ENCODE data around the gene GRM4. TPM values are rescaled to one million over a fixed set of nuclear protein-coding genes. Genes with fewer than 3 reads are reported as not detected.

GRM4 gene
- total and polyA plus RNA-seq, 4 donors: 2.8 to 22.1 (median 15.2) TPM

DNA sequence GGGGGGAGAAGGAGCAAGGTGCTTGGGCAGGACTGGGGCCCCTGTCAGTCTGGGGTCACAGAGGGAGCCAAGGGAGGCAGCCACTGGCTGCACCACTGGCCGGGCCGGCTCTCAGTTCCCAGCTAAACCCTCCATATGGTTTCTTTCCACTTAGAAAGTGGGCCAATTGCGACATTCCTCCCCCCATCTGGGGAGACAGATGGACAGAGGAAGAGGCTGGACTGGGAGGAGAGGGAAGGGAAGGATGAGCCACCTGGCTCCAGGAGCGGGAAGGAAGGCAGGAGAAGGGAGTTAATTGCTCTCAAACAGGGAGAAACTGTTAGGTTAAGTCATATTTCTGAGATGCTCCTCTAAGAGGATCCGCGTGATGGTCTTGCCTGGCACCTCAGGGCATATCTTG lies 82.2 kb downstream of the GRM4 start:
- H3K9me3 ChIP-seq (ENCODE audit: control insufficient read depth, insufficient read depth, low read length): no peaks in the 10 kb centered on the region
- H3K4me3 ChIP-seq (ENCODE audit: low read depth, low read length): no peak overlapping the region
- H3K27me3 ChIP-seq (ENCODE audit: control insufficient read depth, insufficient read depth, low read length): peaks cover 3% of the 10 kb centered on the region
- H3K4me1 ChIP-seq (ENCODE audit: control insufficient read depth, insufficient read depth, low read length): peaks cover 22% of the 10 kb centered on the region
- peak in 1 of 6 donors; percentile 74 for DNase-seq (ENCODE audit: low read depth in 4 of 6, low spot score in 6 of 6)
- H3K36me3 ChIP-seq (ENCODE audit: control insufficient read depth, insufficient read depth, low read length): peaks cover 25% of the 10 kb centered on the region
- H3K27ac ChIP-seq (ENCODE audit: low read depth, low read length): no peak overlapping the region
- 70% methylated on average over 5 of the region's 6 CpGs for WGBS (ENCODE audit: insufficient coverage)

DNA sequence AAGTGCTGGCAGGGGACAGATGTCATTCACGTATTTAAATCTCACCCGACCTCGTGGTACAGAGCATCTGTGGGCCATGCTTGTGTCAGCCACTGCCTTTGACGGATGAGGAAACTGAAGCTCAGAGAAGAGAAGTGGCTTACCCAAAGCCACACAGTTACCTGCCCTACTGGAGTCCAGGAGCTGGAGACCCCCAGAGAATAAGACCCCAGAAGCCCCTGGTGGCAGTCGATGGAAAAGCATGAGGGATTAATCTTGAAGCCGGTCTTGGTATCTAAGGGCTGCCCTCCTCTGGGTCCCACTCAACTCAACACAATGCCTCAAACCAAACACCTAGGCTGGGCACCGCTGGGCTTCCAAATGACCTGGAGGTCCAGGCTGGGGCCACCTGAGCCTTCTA lies 83.1 kb downstream of the GRM4 start:
- no peak overlapping the region for H3K27ac ChIP-seq (ENCODE audit: low read depth, low read length)
- no peak for DNase-seq (ENCODE audit: low read depth in 4 of 6, low spot score in 6 of 6)
- no peak overlapping the region for H3K4me3 ChIP-seq (ENCODE audit: low read depth, low read length)
- peaks cover 3% of the 10 kb centered on the region for H3K27me3 ChIP-seq (ENCODE audit: control insufficient read depth, insufficient read depth, low read length)
- peaks cover 30% of the 10 kb centered on the region for H3K36me3 ChIP-seq (ENCODE audit: control insufficient read depth, insufficient read depth, low read length)
- WGBS (ENCODE audit: insufficient coverage): 73% methylated on average over 5 of the region's 7 CpGs
- peaks cover 23% of the 10 kb centered on the region for H3K4me1 ChIP-seq (ENCODE audit: control insufficient read depth, insufficient read depth, low read length)
- no peaks in the 10 kb centered on the region for H3K9me3 ChIP-seq (ENCODE audit: control insufficient read depth, insufficient read depth, low read length)

DNA sequence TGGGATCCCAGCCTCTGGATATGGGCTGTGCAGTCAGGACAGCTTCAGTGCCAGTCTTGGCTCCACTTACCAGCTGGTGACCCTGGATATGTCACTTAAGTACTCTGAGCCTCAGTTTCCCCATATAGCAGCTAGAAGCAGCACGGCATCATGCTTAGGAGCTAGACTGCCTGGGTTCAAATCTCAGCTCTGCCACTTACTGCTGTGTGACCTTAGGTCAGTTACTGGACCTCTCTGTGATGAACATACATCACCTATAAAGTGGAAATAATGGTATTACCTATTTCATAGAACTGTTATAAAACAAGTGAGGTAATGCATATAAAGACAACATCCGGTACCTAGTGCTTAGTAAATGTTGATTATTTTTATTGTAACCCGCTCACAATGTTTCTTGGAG lies 83.7 kb downstream of the GRM4 start:
- H3K9me3 ChIP-seq (ENCODE audit: control insufficient read depth, insufficient read depth, low read length): no peaks in the 10 kb centered on the region
- H3K27ac ChIP-seq (ENCODE audit: low read depth, low read length): no peak overlapping the region
- no peak overlapping the region for H3K4me3 ChIP-seq (ENCODE audit: low read depth, low read length)
- peaks cover 3% of the 10 kb centered on the region for H3K27me3 ChIP-seq (ENCODE audit: control insufficient read depth, insufficient read depth, low read length)
- H3K4me1 ChIP-seq (ENCODE audit: control insufficient read depth, insufficient read depth, low read length): peaks cover 23% of the 10 kb centered on the region
- WGBS (ENCODE audit: insufficient coverage): no CpG with 5 or more reads among the region's 3 CpGs
- H3K36me3 ChIP-seq (ENCODE audit: control insufficient read depth, insufficient read depth, low read length): peaks cover 32% of the 10 kb centered on the region
- no peak for DNase-seq (ENCODE audit: low read depth in 4 of 6, low spot score in 6 of 6)

DNA sequence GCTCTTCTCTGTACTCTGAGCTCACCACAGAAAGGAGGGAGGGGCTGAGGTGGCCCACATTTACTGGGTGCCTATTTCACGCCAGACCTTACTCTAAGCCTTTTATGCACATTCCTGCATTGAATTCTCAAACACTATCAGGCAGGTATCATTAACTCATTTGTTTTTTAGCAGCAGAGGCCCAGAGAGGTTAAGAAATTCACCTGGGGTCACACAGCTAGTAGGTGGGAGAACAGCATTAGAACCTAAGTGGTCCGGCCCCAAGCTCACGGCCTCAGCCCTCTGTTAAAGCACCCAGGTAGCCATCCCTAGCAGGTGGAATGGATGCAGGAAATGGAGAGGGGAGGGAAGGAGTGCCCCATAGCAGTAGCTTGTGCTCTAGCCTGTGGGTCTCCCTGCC lies 84.5 kb downstream of the GRM4 start:
- H3K4me3 ChIP-seq (ENCODE audit: low read depth, low read length): no peak overlapping the region
- 100% methylated on average over 2 of the region's 3 CpGs for WGBS (ENCODE audit: insufficient coverage)
- H3K9me3 ChIP-seq (ENCODE audit: control insufficient read depth, insufficient read depth, low read length): no peaks in the 10 kb centered on the region
- no peak overlapping the region for H3K27ac ChIP-seq (ENCODE audit: low read depth, low read length)
- peaks cover 30% of the 10 kb centered on the region for H3K4me1 ChIP-seq (ENCODE audit: control insufficient read depth, insufficient read depth, low read length)
- H3K27me3 ChIP-seq (ENCODE audit: control insufficient read depth, insufficient read depth, low read length): peaks cover 3% of the 10 kb centered on the region
- no peak for DNase-seq (ENCODE audit: low read depth in 4 of 6, low spot score in 6 of 6)
- H3K36me3 ChIP-seq (ENCODE audit: control insufficient read depth, insufficient read depth, low read length): peaks cover 29% of the 10 kb centered on the region

DNA sequence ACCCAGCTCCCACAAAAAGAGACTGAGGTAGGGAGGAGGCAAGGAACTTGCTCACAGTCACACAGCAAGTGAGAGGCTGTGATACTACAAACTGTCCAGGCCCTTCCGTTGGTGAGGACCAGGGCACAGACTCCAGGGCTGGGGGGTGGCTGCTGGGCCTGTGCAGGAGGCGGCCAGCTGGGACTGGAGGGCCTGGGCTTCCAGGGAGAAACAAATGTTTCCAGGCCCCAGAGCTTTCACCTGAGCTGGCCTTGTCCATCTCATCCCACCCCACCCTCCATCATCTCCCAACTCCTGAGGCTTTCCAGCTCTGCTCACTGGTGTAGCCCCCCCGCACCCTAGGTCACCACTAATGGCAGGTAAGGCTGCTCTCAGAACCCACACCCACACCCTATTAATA lies 86.0 kb downstream of the GRM4 start:
- WGBS (ENCODE audit: insufficient coverage): 79% methylated on average over 3 of the region's 3 CpGs
- peaks cover 30% of the 10 kb centered on the region for H3K4me1 ChIP-seq (ENCODE audit: control insufficient read depth, insufficient read depth, low read length)
- no peak overlapping the region for H3K4me3 ChIP-seq (ENCODE audit: low read depth, low read length)
- H3K27me3 ChIP-seq (ENCODE audit: control insufficient read depth, insufficient read depth, low read length): peaks cover 3% of the 10 kb centered on the region
- no peak overlapping the region for H3K27ac ChIP-seq (ENCODE audit: low read depth, low read length)
- H3K36me3 ChIP-seq (ENCODE audit: control insufficient read depth, insufficient read depth, low read length): peaks cover 29% of the 10 kb centered on the region
- no peaks in the 10 kb centered on the region for H3K9me3 ChIP-seq (ENCODE audit: control insufficient read depth, insufficient read depth, low read length)
- no peak for DNase-seq (ENCODE audit: low read depth in 4 of 6, low spot score in 6 of 6)

DNA sequence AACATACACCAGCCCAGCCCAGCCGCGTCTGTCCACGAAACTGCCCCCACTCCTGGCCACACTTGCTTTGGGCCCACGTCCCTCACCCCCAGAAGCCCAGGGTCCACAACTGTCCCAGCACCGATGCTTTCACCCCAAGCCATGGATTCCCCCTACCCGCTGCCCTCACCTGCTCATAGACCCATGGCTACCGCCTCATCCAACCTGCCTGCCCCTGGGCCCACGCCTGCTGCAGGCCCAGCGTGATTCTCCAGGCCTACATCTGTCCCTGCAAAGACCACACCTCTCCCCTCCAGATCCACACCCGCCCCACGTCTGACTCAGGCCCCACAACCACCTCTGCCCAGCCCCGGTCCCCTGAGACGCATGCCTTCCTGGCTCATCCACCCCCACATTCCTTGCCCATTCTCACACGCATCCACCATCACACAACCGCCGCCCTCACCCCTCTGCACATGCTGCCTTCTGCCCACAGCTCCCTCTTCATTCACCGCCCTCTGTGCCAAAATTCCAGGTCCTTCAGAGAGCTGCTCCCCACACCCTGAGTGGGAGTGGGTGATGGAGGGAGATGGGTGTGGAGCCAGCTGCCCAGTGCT lies 86.7 kb downstream of the GRM4 start:
- peaks cover 24% of the 10 kb centered on the region for H3K4me1 ChIP-seq (ENCODE audit: control insufficient read depth, insufficient read depth, low read length)
- peaks cover 29% of the 10 kb centered on the region for H3K36me3 ChIP-seq (ENCODE audit: control insufficient read depth, insufficient read depth, low read length)
- H3K27me3 ChIP-seq (ENCODE audit: control insufficient read depth, insufficient read depth, low read length): peaks cover 3% of the 10 kb centered on the region
- no peak for DNase-seq (ENCODE audit: low read depth in 4 of 6, low spot score in 6 of 6)
- H3K27ac ChIP-seq (ENCODE audit: low read depth, low read length): no peak overlapping the region
- H3K9me3 ChIP-seq (ENCODE audit: control insufficient read depth, insufficient read depth, low read length): no peaks in the 10 kb centered on the region
- H3K4me3 ChIP-seq (ENCODE audit: low read depth, low read length): no peak overlapping the region
- WGBS (ENCODE audit: insufficient coverage): 85% methylated on average over 13 of the region's 17 CpGs

DNA sequence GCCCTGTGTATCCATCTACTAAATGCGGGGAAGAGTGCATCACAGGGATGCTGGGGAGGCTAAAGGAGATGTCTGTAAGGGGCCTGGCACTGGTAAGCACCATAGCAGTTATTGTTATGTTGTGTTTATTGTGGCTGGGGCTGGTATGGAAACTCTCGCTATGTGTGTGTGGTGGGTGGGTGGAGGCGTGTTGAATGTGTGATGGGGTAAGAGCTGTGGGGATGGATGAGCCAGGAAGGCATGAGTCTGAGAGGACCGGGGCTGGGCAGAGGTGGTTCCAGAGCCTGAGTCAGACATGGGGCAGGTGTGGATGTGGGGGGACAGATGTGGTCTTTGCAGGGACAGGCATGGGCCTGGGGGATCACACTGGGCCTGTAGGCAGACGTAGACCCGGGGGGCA lies 88.1 kb downstream of the GRM4 start:
- no peak for DNase-seq (ENCODE audit: low read depth in 4 of 6, low spot score in 6 of 6)
- no peaks in the 10 kb centered on the region for H3K27me3 ChIP-seq (ENCODE audit: control insufficient read depth, insufficient read depth, low read length)
- H3K4me1 ChIP-seq (ENCODE audit: control insufficient read depth, insufficient read depth, low read length): peaks cover 26% of the 10 kb centered on the region
- no peak overlapping the region for H3K27ac ChIP-seq (ENCODE audit: low read depth, low read length)
- no peaks in the 10 kb centered on the region for H3K9me3 ChIP-seq (ENCODE audit: control insufficient read depth, insufficient read depth, low read length)
- H3K36me3 ChIP-seq (ENCODE audit: control insufficient read depth, insufficient read depth, low read length): peaks cover 26% of the 10 kb centered on the region
- H3K4me3 ChIP-seq (ENCODE audit: low read depth, low read length): no peak overlapping the region
- WGBS (ENCODE audit: insufficient coverage): 91% methylated on average over 6 of the region's 6 CpGs

DNA sequence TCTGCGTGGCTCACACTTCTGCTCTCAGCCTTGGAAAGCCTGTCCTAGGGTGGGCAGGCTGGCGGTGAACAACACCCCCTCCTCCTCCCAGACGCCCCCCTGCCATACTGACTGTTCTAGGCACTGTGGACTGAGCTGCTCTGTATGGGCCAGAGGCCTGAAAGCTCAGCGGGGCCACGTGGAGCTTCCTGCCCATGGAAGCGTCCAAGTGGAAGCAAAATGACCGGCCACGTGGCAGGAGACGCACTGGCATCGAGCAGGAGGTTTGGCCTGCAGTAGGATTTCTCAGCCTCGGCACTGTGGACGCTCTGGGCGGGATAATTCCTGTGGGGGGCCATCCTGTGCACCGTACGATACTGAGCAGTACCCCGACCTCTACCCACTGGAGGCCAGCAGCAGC lies 88.7 kb downstream of the GRM4 start:
- H3K9me3 ChIP-seq (ENCODE audit: control insufficient read depth, insufficient read depth, low read length): no peaks in the 10 kb centered on the region
- no peak for DNase-seq (ENCODE audit: low read depth in 4 of 6, low spot score in 6 of 6)
- H3K4me1 ChIP-seq (ENCODE audit: control insufficient read depth, insufficient read depth, low read length): peaks cover 31% of the 10 kb centered on the region
- H3K27me3 ChIP-seq (ENCODE audit: control insufficient read depth, insufficient read depth, low read length): no peaks in the 10 kb centered on the region
- WGBS (ENCODE audit: insufficient coverage): 84% methylated on average over 15 of the region's 16 CpGs
- H3K27ac ChIP-seq (ENCODE audit: low read depth, low read length): peak overlapping the region; percentile 47
- peaks cover 26% of the 10 kb centered on the region for H3K36me3 ChIP-seq (ENCODE audit: control insufficient read depth, insufficient read depth, low read length)
- no peak overlapping the region for H3K4me3 ChIP-seq (ENCODE audit: low read depth, low read length)

DNA sequence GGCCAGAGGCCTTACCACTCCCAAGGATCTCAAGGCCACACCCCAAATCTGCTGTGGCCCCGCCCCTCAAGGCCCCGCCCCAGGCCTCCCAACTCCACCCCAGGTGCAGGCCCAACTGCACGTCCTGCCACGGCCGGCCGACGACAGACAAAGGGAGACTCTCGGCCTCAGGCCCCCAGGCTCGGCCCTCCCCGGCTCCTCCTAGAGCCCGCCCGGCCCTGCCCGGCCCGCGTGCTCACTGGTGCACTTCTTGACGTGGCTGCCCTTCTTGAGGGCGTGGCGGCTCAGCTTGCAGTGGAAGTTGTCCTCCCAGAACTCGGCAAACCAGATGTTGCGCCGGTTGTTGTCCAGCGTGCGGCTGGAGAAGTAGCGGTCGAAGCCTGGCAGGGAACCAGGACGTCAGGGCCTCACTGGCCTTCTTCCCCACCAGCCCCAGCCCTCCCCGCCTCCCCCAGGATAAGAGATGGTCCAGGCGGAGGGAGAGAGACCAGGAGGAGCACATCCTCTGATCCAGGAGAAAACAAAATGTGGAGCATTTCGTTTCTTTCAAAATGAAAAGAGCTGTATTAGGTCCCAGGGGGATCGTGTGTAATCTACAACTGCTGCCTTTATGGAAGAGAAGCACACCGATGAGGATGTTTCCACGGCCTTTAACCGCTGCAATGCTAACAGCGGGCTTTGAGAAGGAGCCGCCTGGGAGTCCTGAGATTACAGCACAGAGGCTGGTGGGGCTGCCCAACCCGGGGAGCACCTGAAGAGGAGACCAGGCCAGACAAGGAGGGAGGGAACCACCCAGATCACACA lies 89.4 kb downstream of the GRM4 start:
- DNase-seq (ENCODE audit: low read depth in 4 of 6, low spot score in 6 of 6): peak in 2 of 6 donors; percentile 55 to 88

More for the DNA sequence above, 89.4 kb downstream of the GRM4 start:
- Histone ChIP-seq H3K27me3 (ENCODE audit: control insufficient read depth, insufficient read depth, low read length) (no peaks in the 10 kb centered on the region), H3K36me3 (ENCODE audit: control insufficient read depth, insufficient read depth, low read length) (peaks cover 24% of the 10 kb centered on the region), H3K4me3 (ENCODE audit: low read depth, low read length) (no peak overlapping the region), H3K9me3 (ENCODE audit: control insufficient read depth, insufficient read depth, low read length) (no peaks in the 10 kb centered on the region), H3K4me1 (ENCODE audit: control insufficient read depth, insufficient read depth, low read length) (peaks cover 31% of the 10 kb centered on the region), H3K27ac (ENCODE audit: low read depth, low read length) (peak overlapping the region; percentile 47)
- 28% methylated on average over 23 of the region's 36 CpGs for WGBS (ENCODE audit: insufficient coverage)
